HG03565 (cell line): ENCODE data around the gene CFAP58.

Source experiments
- ATAC-seq: cut with Tn5 transposase; IDR thresholded peaks from one replicate; pipeline ENCODE4 v1.9.1; 2021; ENCODE audit warnings: mild to moderate bottlenecking, moderate library complexity; ENCODE audit not compliant: unreplicated experiment

Gene CFAP58

GRCh38 chr10:104321725-104322415 is 31.8 kb upstream of the CFAP58 start:
- ATAC-seq: no peak

- no peak for ATAC-seq
Measured at GRCh38 chr10:104322416-104322782, 31.2 kb upstream of the CFAP58 start.

DNA sequence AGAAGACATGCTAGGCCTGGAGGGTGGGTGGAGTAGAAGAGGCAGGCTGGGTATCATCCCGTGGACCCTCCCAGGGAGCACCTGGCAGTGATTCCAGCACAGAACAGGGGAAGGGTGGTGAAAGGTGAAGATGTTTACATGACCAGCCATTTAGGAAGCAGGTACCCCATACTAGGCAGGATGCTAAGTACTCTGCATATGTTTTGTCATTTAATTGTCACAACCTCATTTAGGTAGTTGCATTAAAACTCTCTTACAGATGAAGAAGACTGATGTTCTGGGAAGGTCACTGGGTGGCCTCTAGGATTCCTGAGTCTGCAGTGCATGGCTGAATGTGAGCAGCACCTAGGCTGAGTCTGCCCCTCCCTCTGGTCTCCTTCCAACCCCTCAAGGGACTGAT is 30.5 kb upstream of the CFAP58 start:
- ATAC-seq: no peak

GRCh38 chr10:104323760-104324201 is 29.9 kb upstream of the CFAP58 start:
- ATAC-seq: no peak

DNA sequence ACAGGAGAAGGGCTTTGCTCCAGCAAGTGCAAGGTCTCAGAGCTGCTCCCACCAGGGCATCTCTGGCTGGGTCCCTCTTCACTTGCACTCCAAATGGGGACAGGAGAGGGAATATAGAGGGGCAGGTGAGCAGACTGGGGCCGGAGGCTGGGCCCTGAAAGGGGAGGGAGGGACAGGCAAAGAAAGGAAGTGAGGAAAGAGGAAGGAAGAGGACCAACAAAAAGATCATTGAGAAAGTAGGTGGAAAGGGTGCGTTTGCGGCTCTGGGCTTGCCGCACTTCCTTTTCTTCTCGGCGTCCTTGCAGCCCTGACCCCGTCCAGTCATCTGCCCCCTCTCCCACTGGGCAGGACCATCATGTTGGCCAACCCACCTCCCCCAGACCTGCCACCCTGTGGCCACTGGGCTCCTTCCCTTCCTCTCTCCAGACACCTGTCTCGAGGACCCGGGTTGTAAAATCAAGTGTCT is 29.4 kb upstream of the CFAP58 start:
- ATAC-seq: no peak

DNA sequence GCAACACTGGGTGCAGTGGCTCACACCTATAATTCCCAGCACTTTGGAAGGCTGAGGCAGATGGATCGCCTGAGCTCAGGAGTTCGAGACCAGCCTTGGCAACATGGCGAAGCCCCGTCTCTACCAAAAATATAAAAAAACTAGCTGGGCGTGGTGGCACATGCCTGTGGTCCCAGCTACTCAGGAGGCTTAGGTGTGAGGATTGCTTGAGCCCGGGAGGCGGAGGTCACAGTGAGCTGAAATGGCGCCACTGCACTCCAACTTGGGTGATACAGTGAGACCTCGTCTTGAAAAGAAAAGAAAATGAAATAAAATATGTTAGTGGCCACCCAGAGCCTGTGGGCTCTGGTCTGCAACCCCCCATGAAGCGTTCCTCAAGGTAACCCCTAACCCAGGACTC is 28.7 kb upstream of the CFAP58 start:
- no peak for ATAC-seq

DNA sequence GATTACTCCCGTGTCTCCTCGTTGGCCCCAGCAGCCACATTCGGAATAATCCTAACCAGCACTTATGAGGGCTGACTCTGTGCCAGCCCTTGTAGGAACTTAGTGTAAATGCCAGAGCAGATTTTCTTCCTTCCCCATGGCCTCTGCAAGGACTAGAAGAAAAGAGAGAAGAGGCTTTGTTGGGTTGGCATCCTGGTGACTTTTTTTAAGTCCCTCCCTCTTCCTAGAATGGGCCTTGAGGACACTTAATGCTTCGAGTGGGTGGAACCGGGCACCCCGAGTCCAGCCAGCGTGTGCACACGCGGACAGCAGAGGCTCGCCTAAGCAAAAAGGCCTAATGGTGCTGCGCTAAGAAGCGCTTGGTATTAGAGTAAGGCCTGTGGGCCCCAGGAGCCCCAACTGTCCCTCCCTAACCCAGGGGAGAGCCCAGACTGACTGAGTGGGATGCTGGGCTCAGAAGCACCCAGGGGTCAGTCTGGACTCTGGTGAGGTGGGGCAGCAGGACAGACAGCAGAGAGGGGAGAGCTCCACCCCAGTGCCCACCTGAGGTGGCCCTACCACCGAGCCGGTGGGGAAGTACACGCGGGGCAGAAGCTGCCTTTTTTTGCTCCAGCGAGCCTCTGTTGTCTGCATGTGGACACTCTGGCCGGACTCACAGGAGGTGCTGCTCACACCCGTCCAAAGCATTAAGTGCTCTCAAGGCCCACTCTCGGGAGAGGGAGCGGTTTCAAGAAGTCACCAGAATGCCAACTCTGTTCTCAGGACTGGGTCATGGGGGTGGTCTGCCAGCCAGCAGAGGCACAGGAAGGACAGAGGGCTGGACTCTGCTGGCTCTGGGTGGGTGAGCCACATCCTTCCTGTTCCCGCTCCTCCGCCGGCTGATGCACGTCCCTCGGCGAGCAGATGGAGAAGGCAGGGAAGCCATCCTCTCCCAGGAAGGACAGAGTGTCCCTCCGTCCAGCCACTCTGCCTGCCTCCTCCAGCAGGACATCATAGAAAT is 27.9 kb upstream of the CFAP58 start:
- no peak for ATAC-seq

DNA sequence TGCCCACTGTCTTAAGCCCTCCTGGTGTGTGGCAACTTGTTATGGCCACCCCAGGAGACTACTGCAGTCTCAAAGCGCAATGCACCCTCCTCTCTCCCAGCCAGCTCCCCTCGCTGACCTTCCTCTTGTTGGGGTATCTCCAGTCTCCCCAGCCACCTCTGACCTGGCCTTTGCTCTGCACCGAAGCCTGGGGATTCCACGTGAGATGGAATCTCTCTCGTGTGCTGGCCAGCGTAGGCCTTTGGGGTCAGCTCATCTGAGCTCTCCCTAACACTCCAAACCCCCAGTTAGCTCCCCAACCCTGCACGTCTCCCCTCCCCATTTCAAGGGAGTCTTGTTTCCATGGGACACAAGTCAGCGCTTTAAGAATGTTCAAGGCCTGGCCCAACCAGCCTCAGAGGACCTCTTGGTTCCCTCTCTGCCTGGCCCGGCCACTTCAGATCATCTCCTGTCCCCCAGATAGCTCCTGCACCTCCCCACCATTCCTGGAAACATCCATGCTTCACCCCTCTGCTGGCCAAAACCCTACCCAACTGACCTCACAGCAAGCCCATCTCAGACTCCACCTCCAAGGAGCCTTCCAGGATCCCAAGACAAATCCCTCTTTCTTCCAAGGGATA is 26.5 kb upstream of the CFAP58 start:
- ATAC-seq: no peak

DNA sequence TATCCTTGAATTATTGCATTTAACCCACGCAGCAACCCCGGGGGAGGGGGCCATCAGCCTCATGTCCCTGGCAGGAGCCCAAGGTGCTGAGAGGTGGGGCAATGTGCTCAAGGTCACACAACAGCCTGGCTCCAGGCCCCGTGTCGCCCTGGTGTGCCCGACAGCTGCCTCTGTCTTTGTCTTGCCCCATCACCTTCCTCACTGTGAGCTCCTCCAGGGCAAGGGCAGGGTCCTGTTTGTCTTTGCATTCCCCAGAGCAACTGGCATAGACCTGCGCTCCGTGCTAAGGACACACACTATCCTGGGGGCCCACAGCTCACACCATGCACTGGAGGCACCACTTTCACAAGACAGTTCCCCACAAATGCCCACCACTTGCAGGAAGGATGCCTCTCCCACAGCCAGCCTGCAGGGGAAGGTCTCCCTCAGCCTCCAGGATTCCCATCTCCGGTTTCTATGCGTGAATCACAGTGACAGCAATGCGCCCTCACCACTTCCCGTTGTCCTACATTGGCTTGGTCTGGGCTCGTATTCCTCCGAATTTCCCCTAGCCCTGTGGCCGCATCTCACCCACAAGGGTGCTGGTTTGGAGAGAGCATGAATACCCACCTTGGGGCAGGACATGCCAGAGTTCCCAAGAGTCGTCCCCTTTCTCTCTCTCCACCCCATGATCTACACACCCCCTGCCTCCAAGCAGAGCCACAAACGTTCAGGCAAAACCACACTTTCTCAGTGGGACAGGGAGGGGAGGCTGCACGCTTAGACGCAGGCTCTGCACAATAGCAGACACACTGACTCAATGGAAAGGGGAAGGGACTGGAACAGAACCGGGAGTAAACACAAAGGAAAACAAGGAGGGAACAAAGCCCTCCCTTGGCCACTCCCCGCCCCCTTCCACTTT is 25.6 kb upstream of the CFAP58 start:
- no peak for ATAC-seq

- no peak for ATAC-seq
Measured at GRCh38 chr10:104328646-104328895, 25.1 kb upstream of the CFAP58 start.

DNA sequence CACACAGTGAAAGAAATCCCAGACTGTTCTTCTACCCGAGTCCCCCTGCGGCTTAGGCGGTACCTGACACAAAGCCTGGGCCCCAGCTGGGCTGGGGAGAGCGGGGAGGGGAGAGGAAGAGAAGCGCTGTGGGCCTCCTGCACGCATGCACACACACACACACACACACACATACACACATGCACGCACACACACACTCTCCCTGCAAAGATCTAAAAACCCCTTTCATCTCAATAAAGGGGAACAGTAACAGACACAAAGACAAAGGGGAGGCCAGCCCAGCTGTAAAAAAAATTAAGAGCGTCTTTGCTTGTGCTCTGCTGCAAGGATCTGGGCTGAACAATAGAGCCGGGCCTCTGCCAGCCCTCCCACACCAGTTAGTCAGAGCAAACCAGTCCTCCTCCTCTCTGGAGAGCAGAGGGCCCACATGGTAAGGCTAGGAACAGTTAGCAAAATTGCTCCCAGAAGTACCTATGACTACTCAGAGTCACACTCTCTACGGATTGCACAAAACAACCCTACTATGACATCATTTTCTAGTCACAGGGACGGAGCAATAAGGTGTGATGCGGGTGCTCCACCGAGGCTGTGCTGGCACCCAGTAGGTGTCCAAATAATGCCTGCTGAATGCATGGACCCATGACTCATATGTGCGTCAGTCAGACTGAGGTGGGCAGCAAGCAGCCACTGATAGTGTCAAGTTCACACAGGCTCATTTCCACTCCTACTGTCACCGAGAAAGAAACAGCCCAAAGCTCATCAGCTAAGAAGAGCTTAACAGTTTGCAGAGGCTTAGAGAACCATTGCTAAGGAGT is 24.5 kb upstream of the CFAP58 start:
- ATAC-seq: no peak

- ATAC-seq: no peak
Measured at GRCh38 chr10:104329735-104330134, 23.9 kb upstream of the CFAP58 start.

- no peak for ATAC-seq
Measured at GRCh38 chr10:104330168-104331110, 23.2 kb upstream of the CFAP58 start.

GRCh38 chr10:104331208-104331838 is 22.3 kb upstream of the CFAP58 start:
- ATAC-seq: no peak

- ATAC-seq: no peak
Measured at GRCh38 chr10:104332243-104333031, 21.2 kb upstream of the CFAP58 start.

GRCh38 chr10:104333032-104333727 is 20.5 kb upstream of the CFAP58 start:
- no peak for ATAC-seq
